Measurements from ENCODE around the gene MRPL19.
A peak's percentile ranks its signal among the peaks of the same experiment; 100 is the strongest.

Gene MRPL19

GRCh38 chr2:75612108-75612861 is 34.3 kb upstream of the MRPL19 start:
- no peak overlapping the region for H3K18ac ChIP-seq (ENCODE audit: low read length)
- no peak overlapping the region for H3K27ac ChIP-seq (ENCODE audit: low read depth, low read length)
- no peak for DNase-seq
- peaks cover 2% of the 10 kb centered on the region for H3K9me3 ChIP-seq (ENCODE audit: insufficient read depth, low read depth, low read length)
- no peaks in the 10 kb centered on the region for H3K36me3 ChIP-seq (ENCODE audit: control insufficient read depth in 1 of 2, insufficient read depth in 2 of 2, low read length in 2 of 2)
- H2AK5ac ChIP-seq (ENCODE audit: low read length): no peak overlapping the region
- H3K4ac ChIP-seq (ENCODE audit: low read depth, low read length): no peak overlapping the region
- no peaks in the 10 kb centered on the region for H3K79me2 ChIP-seq (ENCODE audit: control insufficient read depth, insufficient read depth, low read length, poor library complexity)
- no peak overlapping the region for H2BK120ac ChIP-seq (ENCODE audit: insufficient read depth, low read length, poor library complexity)
- H3K4me1 ChIP-seq (ENCODE audit: control insufficient read depth in 1 of 2, insufficient read depth in 2 of 2, low read length in 2 of 2): peaks cover 7 to 8% of the 10 kb centered on the region in 2 experiments
- H3K4me2 ChIP-seq (ENCODE audit: low read length): no peak overlapping the region
- no peak overlapping the region for H4K91ac ChIP-seq (ENCODE audit: low read depth, low read length)
- H2BK5ac ChIP-seq (ENCODE audit: low read depth, low read length, poor library complexity): no peak overlapping the region
- H3K9ac ChIP-seq (ENCODE audit: low read length): no peak overlapping the region
- no peak overlapping the region for H4K8ac ChIP-seq (ENCODE audit: low read depth, low read length)
- WGBS (ENCODE audit: extremely low coverage, insufficient coverage, insufficient read length): no CpG with 5 or more reads among the region's 7 CpGs
- H4K12ac ChIP-seq (ENCODE audit: low read depth, low read length): no peak overlapping the region
- H3K4me3 ChIP-seq (ENCODE audit: low read depth, low read length): no peak overlapping the region
- H3K27me3 ChIP-seq (ENCODE audit: insufficient read depth, low read length): no peaks in the 10 kb centered on the region
- H3K23ac ChIP-seq (ENCODE audit: low read length): no peak overlapping the region
- no peak overlapping the region for H3K14ac ChIP-seq (ENCODE audit: low read length)
- H2AFZ ChIP-seq (ENCODE audit: insufficient read depth, low read length, poor library complexity): no peak overlapping the region
- H2BK12ac ChIP-seq (ENCODE audit: low read length): no peak overlapping the region
- peaks cover 7% of the 10 kb centered on the region for H3K79me1 ChIP-seq (ENCODE audit: low read length)

DNA sequence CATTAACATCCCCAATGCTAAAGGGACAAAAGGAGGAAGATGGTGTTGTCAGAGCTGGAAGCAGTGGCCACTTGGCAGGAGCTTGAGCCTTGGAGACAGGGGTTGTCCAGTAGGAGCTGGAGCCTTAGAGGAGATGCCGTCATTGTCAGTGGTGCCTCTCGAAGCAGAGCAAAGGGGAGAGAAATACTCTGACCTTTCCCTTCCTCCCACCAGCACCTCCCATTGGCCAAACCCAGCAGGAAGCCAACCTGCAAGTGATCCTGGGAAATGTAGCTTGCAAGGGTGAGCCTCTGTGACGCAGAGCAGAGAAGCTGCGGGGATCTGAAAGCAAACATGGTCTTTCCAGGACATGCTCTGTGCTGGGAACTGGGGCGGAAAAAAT is 33.7 kb upstream of the MRPL19 start:
- Histone ChIP-seq H4K91ac (ENCODE audit: low read depth, low read length) (no peak overlapping the region), H3K4me3 (ENCODE audit: low read depth, low read length) (no peak overlapping the region), H3K4ac (ENCODE audit: low read depth, low read length) (no peak overlapping the region), H2BK12ac (ENCODE audit: low read length) (no peak overlapping the region), H3K18ac (ENCODE audit: low read length) (no peak overlapping the region), H3K27me3 (ENCODE audit: insufficient read depth, low read length) (no peaks in the 10 kb centered on the region), H3K79me1 (ENCODE audit: low read length) (peaks cover 6% of the 10 kb centered on the region), H2BK120ac (ENCODE audit: insufficient read depth, low read length, poor library complexity) (no peak overlapping the region), H3K4me2 (ENCODE audit: low read length) (no peak overlapping the region), H2BK5ac (ENCODE audit: low read depth, low read length, poor library complexity) (no peak overlapping the region), H4K8ac (ENCODE audit: low read depth, low read length) (no peak overlapping the region), H3K36me3 (ENCODE audit: control insufficient read depth in 1 of 2, insufficient read depth in 2 of 2, low read length in 2 of 2) (no peaks in the 10 kb centered on the region), H3K14ac (ENCODE audit: low read length) (no peak overlapping the region), H4K12ac (ENCODE audit: low read depth, low read length) (no peak overlapping the region), H3K23ac (ENCODE audit: low read length) (no peak overlapping the region), H2AK5ac (ENCODE audit: low read length) (no peak overlapping the region), H3K9me3 (ENCODE audit: insufficient read depth, low read depth, low read length) (peaks cover 2% of the 10 kb centered on the region), H3K9ac (ENCODE audit: low read length) (no peak overlapping the region), H3K79me2 (ENCODE audit: control insufficient read depth, insufficient read depth, low read length, poor library complexity) (no peaks in the 10 kb centered on the region), H2AFZ (ENCODE audit: insufficient read depth, low read length, poor library complexity) (no peak overlapping the region), H3K4me1 (ENCODE audit: control insufficient read depth in 1 of 2, insufficient read depth in 2 of 2, low read length in 2 of 2) (peaks cover 7 to 8% of the 10 kb centered on the region in 2 experiments), H3K27ac (ENCODE audit: low read depth, low read length) (no peak overlapping the region)
- no CpG with 5 or more reads among the region's 5 CpGs for WGBS (ENCODE audit: extremely low coverage, insufficient coverage, insufficient read length)
- no peak for DNase-seq

DNA sequence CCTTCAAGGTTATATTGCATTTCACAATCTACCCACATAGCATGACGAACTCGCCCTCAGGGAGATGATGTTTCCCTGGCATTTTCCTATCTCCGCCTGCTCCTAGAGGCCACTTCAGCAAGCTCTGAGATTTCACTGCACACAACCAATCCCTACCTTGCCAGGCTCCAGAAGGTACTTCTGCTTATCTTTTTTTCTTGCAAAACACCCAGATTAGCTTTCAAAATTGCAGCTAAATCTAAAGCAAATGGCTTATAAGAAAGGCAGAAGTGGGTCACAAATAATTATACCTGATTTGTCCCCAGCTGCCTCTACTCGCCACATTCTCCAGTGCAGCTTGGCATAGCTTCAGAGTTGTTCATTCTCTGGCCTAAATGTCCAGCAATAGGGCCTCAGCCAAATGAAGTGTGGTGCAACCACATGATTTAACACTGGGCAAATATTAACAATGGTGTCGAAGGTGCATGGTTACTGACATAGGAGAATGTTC is 32.4 kb upstream of the MRPL19 start:
- no peaks in the 10 kb centered on the region for H3K79me1 ChIP-seq (ENCODE audit: low read length)

GRCh38 chr2:75616406-75616805 is 30.2 kb upstream of the MRPL19 start:
- no peaks in the 10 kb centered on the region for H3K79me1 ChIP-seq (ENCODE audit: low read length)
- DNase-seq: no peak
- no peak overlapping the region for H3K4ac ChIP-seq (ENCODE audit: low read depth, low read length)
- no peak overlapping the region for H2AK5ac ChIP-seq (ENCODE audit: low read length)
- H3K4me1 ChIP-seq (ENCODE audit: control insufficient read depth in 1 of 2, insufficient read depth in 2 of 2, low read length in 2 of 2): no peaks in the 10 kb centered on the region
- no peak overlapping the region for H3K23ac ChIP-seq (ENCODE audit: low read length)
- no peak overlapping the region for H3K9ac ChIP-seq (ENCODE audit: low read length)
- no peak overlapping the region for H2BK120ac ChIP-seq (ENCODE audit: insufficient read depth, low read length, poor library complexity)
- H2AFZ ChIP-seq (ENCODE audit: insufficient read depth, low read length, poor library complexity): no peak overlapping the region
- H2BK12ac ChIP-seq (ENCODE audit: low read length): no peak overlapping the region
- no peaks in the 10 kb centered on the region for H3K27me3 ChIP-seq (ENCODE audit: insufficient read depth, low read length)
- H2BK5ac ChIP-seq (ENCODE audit: low read depth, low read length, poor library complexity): no peak overlapping the region
- H3K18ac ChIP-seq (ENCODE audit: low read length): no peak overlapping the region
- no peaks in the 10 kb centered on the region for H3K36me3 ChIP-seq (ENCODE audit: control insufficient read depth in 1 of 2, insufficient read depth in 2 of 2, low read length in 2 of 2)
- no peak overlapping the region for H4K91ac ChIP-seq (ENCODE audit: low read depth, low read length)
- H3K14ac ChIP-seq (ENCODE audit: low read length): no peak overlapping the region
- WGBS (ENCODE audit: extremely low coverage, insufficient coverage, insufficient read length): no CpG with 5 or more reads among the region's 4 CpGs
- H4K8ac ChIP-seq (ENCODE audit: low read depth, low read length): no peak overlapping the region
- no peak overlapping the region for H3K27ac ChIP-seq (ENCODE audit: low read depth, low read length)
- no peak overlapping the region for H3K4me2 ChIP-seq (ENCODE audit: low read length)
- no peaks in the 10 kb centered on the region for H3K79me2 ChIP-seq (ENCODE audit: control insufficient read depth, insufficient read depth, low read length, poor library complexity)
- no peak overlapping the region for H4K12ac ChIP-seq (ENCODE audit: low read depth, low read length)
- H3K4me3 ChIP-seq (ENCODE audit: low read depth, low read length): no peak overlapping the region
- H3K9me3 ChIP-seq (ENCODE audit: insufficient read depth, low read depth, low read length): peaks cover 2% of the 10 kb centered on the region

More for the DNA sequence above, 32.4 kb upstream of the MRPL19 start:
- H3K9me3 ChIP-seq (ENCODE audit: insufficient read depth, low read depth, low read length): peaks cover 2% of the 10 kb centered on the region
- WGBS (ENCODE audit: extremely low coverage, insufficient coverage, insufficient read length): no CpG with 5 or more reads among the region's 5 CpGs
- no peak overlapping the region for H3K18ac ChIP-seq (ENCODE audit: low read length)
- H2AK5ac ChIP-seq (ENCODE audit: low read length): no peak overlapping the region
- peak; percentile 91 to 92 for DNase-seq
- H3K4ac ChIP-seq (ENCODE audit: low read depth, low read length): no peak overlapping the region
- H3K9ac ChIP-seq (ENCODE audit: low read length): no peak overlapping the region
- no peaks in the 10 kb centered on the region for H3K36me3 ChIP-seq (ENCODE audit: control insufficient read depth in 1 of 2, insufficient read depth in 2 of 2, low read length in 2 of 2)
- no peak overlapping the region for H3K4me3 ChIP-seq (ENCODE audit: low read depth, low read length)
- H3K79me2 ChIP-seq (ENCODE audit: control insufficient read depth, insufficient read depth, low read length, poor library complexity): no peaks in the 10 kb centered on the region
- H2BK12ac ChIP-seq (ENCODE audit: low read length): no peak overlapping the region
- no peak overlapping the region for H4K8ac ChIP-seq (ENCODE audit: low read depth, low read length)
- H3K27me3 ChIP-seq (ENCODE audit: insufficient read depth, low read length): no peaks in the 10 kb centered on the region
- H4K12ac ChIP-seq (ENCODE audit: low read depth, low read length): no peak overlapping the region
- no peak overlapping the region for H4K91ac ChIP-seq (ENCODE audit: low read depth, low read length)
- no peak overlapping the region for H3K14ac ChIP-seq (ENCODE audit: low read length)
- H2AFZ ChIP-seq (ENCODE audit: insufficient read depth, low read length, poor library complexity): no peak overlapping the region
- H3K23ac ChIP-seq (ENCODE audit: low read length): no peak overlapping the region
- no peak overlapping the region for H3K27ac ChIP-seq (ENCODE audit: low read depth, low read length)
- no peak overlapping the region for H3K4me2 ChIP-seq (ENCODE audit: low read length)
- no peak overlapping the region for H2BK120ac ChIP-seq (ENCODE audit: insufficient read depth, low read length, poor library complexity)
- H2BK5ac ChIP-seq (ENCODE audit: low read depth, low read length, poor library complexity): no peak overlapping the region
- no peaks in the 10 kb centered on the region for H3K4me1 ChIP-seq (ENCODE audit: control insufficient read depth in 1 of 2, insufficient read depth in 2 of 2, low read length in 2 of 2)

Data from trophoblast cell (in vitro differentiated cells and primary cell).